ENCODE results near the gene TRAF3IP1. TPM values are rescaled to one million over a fixed set of nuclear protein-coding genes. Genes with fewer than 3 reads are reported as not detected.

Gene TRAF3IP1
- total and polyA plus RNA-seq, 4 donors = 4.0 to 9.1 (median 4.6) TPM

DNA sequence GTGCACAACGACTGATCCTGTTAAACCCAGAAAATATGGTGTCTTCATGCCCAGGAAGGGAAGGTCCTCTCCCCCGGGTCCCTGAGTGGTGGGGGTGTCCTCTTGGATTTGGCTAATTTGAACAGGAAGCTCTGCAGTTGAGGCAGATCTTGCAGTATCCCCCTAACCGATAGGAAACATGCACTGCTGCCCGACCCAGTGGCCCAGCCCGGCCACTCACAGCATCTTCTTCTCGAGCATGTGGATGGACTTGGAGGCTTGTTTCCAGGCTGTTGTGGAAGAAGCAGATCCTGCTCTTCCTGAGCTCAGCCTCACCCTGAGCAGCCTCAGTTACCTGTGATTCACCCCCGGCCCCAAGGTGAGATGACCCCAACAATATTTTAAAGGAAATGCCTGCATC, 60.0 kb downstream of the TRAF3IP1 start:
- Histone ChIP-seq H3K27ac (ENCODE audit: low read depth in 1 of 2, low read length in 2 of 2) (no peak overlapping the region), H3K4me1 (ENCODE audit: control insufficient read depth in 4 of 4, insufficient read depth in 4 of 4, low read length in 3 of 4) (peaks cover 0 to 5% (median 0%) of the 10 kb centered on the region in 4 donors), H3K9me3 (ENCODE audit: control insufficient read depth in 4 of 4, low read length in 3 of 4) (no peaks in the 10 kb centered on the region), H3K9ac (ENCODE audit: low read depth in 1 of 2, low read length in 2 of 2) (no peak overlapping the region), H3K4me3 (ENCODE audit: low read depth in 1 of 3, low read length in 3 of 3) (no peak overlapping the region), H3K36me3 (ENCODE audit: control insufficient read depth in 4 of 4, insufficient read depth in 3 of 4, low read depth in 1 of 4, low read length in 3 of 4) (peaks cover 0 to 2% (median under 1%) of the 10 kb centered on the region in 4 donors), H3K27me3 (ENCODE audit: control insufficient read depth in 4 of 4, insufficient read depth in 4 of 4, low read length in 3 of 4) (no peaks in the 10 kb centered on the region)
- no peak for DNase-seq (ENCODE audit: low spot score)
- TF ChIP-seq YY1 (IDR thresholded peaks at IDR 0.05) (no peak), SP1 (IDR thresholded peaks at IDR 0.05) (no peak), HNF4G (IDR thresholded peaks at IDR 0.05) (no peak), HNF4A (conservative IDR thresholded peaks at IDR 0.05) (no peak), NR2F2 (IDR thresholded peaks at IDR 0.05) (no peak), RAD21 (IDR thresholded peaks at IDR 0.05) (no peak), FOXA1 (IDR thresholded peaks at IDR 0.05) (no peak)
- TF ChIP-seq, protein P1, sequence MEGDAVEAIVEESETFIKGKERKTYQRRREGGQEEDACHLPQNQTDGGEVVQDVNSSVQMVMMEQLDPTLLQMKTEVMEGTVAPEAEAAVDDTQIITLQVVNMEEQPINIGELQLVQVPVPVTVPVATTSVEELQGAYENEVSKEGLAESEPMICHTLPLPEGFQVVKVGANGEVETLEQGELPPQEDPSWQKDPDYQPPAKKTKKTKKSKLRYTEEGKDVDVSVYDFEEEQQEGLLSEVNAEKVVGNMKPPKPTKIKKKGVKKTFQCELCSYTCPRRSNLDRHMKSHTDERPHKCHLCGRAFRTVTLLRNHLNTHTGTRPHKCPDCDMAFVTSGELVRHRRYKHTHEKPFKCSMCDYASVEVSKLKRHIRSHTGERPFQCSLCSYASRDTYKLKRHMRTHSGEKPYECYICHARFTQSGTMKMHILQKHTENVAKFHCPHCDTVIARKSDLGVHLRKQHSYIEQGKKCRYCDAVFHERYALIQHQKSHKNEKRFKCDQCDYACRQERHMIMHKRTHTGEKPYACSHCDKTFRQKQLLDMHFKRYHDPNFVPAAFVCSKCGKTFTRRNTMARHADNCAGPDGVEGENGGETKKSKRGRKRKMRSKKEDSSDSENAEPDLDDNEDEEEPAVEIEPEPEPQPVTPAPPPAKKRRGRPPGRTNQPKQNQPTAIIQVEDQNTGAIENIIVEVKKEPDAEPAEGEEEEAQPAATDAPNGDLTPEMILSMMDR (IDR thresholded peaks at IDR 0.05; ENCODE audit: low read depth, low read length, missing input control) = no peak
- TF ChIP-seq, protein P2, sequence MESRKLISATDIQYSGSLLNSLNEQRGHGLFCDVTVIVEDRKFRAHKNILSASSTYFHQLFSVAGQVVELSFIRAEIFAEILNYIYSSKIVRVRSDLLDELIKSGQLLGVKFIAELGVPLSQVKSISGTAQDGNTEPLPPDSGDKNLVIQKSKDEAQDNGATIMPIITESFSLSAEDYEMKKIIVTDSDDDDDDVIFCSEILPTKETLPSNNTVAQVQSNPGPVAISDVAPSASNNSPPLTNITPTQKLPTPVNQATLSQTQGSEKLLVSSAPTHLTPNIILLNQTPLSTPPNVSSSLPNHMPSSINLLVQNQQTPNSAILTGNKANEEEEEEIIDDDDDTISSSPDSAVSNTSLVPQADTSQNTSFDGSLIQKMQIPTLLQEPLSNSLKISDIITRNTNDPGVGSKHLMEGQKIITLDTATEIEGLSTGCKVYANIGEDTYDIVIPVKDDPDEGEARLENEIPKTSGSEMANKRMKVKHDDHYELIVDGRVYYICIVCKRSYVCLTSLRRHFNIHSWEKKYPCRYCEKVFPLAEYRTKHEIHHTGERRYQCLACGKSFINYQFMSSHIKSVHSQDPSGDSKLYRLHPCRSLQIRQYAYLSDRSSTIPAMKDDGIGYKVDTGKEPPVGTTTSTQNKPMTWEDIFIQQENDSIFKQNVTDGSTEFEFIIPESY (IDR thresholded peaks at IDR 0.05) = no peak
- TF ChIP-seq, protein P3, sequence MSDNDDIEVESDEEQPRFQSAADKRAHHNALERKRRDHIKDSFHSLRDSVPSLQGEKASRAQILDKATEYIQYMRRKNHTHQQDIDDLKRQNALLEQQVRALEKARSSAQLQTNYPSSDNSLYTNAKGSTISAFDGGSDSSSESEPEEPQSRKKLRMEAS (IDR thresholded peaks at IDR 0.05) = no peak
- 93% methylated on average over 7 of the region's 7 CpGs for WGBS

DNA sequence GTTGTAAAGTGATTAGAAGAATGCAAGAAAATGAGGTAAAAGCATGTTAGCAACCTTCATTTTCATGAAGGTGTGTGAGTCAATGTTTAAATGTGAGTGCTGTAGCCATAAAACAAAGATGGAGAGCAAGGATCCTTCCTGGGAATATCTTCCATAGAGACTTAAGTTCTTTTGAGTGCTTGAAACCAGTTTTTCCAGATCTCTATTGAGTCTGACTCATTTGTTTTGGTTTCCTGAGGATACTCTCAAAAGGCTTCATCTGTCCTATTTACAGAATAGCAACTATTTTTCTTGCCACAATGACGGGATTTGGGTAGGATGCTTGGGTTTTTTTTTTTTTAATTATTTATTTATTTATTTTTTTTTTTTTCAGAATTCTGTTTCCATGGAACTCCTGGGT, 60.5 kb downstream of the TRAF3IP1 start:
- no peak for DNase-seq (ENCODE audit: low spot score)
- H3K27ac ChIP-seq (ENCODE audit: low read depth in 1 of 2, low read length in 2 of 2) = no peak overlapping the region

DNA sequence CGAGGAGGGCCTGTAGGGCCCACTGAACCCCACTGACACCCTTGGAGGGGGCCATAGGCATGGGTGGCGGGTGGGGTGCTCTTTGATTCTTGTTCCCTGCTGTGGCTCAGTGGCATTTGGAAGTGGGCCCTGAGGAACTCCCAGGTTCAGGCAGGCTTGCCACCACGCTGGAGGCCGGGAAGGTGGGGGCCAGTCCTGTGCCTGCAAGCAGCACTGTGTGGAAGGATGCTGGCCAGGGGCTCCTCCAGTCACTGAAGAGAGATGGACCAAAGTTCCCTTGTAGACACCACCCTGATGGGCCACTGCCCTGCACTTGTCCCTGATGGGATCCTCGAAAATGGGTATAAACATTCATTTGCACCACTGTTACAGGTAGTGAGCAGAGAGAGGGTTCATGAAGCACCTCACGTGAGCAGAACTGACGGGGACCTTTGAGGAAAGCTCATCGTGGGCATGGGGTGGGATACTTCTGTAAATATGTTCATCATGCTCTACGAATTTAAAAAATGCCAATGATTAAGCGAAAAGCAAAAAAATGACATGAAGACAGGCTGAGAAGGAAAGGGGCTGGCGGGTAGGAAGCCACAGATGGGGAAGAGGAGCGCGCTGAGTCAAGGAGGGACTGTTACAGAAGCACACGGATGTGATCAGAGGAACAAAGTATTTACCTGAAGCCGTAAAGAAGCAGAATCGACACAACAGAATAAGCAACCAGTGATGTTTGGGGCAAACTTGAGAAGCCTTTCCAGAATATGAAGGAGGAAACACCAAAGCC, 61.2 kb downstream of the TRAF3IP1 start:
- no peak overlapping the region for H3K27ac ChIP-seq (ENCODE audit: low read depth in 1 of 2, low read length in 2 of 2)
- TF ChIP-seq GABPA (IDR thresholded peaks at IDR 0.05 in 1 of 2, conservative IDR thresholded peaks at IDR 0.05 in 1 of 2) (no peak), TAF1 (conservative IDR thresholded peaks at IDR 0.05) (no peak), FOXA1 (IDR thresholded peaks at IDR 0.05) (no peak), EGR1 (IDR thresholded peaks at IDR 0.05; ENCODE audit: low read depth in 2 of 2) (no peak), SP1 (IDR thresholded peaks at IDR 0.05) (no peak), HNF4G (IDR thresholded peaks at IDR 0.05) (no peak), HNF4A (conservative IDR thresholded peaks at IDR 0.05) (no peak)
- TF ChIP-seq, protein P4, sequence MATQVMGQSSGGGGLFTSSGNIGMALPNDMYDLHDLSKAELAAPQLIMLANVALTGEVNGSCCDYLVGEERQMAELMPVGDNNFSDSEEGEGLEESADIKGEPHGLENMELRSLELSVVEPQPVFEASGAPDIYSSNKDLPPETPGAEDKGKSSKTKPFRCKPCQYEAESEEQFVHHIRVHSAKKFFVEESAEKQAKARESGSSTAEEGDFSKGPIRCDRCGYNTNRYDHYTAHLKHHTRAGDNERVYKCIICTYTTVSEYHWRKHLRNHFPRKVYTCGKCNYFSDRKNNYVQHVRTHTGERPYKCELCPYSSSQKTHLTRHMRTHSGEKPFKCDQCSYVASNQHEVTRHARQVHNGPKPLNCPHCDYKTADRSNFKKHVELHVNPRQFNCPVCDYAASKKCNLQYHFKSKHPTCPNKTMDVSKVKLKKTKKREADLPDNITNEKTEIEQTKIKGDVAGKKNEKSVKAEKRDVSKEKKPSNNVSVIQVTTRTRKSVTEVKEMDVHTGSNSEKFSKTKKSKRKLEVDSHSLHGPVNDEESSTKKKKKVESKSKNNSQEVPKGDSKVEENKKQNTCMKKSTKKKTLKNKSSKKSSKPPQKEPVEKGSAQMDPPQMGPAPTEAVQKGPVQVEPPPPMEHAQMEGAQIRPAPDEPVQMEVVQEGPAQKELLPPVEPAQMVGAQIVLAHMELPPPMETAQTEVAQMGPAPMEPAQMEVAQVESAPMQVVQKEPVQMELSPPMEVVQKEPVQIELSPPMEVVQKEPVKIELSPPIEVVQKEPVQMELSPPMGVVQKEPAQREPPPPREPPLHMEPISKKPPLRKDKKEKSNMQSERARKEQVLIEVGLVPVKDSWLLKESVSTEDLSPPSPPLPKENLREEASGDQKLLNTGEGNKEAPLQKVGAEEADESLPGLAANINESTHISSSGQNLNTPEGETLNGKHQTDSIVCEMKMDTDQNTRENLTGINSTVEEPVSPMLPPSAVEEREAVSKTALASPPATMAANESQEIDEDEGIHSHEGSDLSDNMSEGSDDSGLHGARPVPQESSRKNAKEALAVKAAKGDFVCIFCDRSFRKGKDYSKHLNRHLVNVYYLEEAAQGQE (IDR thresholded peaks at IDR 0.05) = no peak
- TF ChIP-seq, protein P3 (IDR thresholded peaks at IDR 0.05) = no peak
- TF ChIP-seq, protein P1 (IDR thresholded peaks at IDR 0.05; ENCODE audit: low read depth, low read length, missing input control) = no peak

More for the DNA sequence above, 60.5 kb downstream of the TRAF3IP1 start:
- TF ChIP-seq, protein P5, sequence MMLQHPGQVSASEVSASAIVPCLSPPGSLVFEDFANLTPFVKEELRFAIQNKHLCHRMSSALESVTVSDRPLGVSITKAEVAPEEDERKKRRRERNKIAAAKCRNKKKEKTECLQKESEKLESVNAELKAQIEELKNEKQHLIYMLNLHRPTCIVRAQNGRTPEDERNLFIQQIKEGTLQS (IDR thresholded peaks at IDR 0.05) = no peak
- 88% methylated on average over 1 of the region's 1 CpG for WGBS
- Histone ChIP-seq H3K9me3 (ENCODE audit: control insufficient read depth in 4 of 4, low read length in 3 of 4) (no peaks in the 10 kb centered on the region), H3K27me3 (ENCODE audit: control insufficient read depth in 4 of 4, insufficient read depth in 4 of 4, low read length in 3 of 4) (no peaks in the 10 kb centered on the region), H3K4me1 (ENCODE audit: control insufficient read depth in 4 of 4, insufficient read depth in 4 of 4, low read length in 3 of 4) (peaks cover 0 to 5% (median 0%) of the 10 kb centered on the region in 4 donors), H3K36me3 (ENCODE audit: control insufficient read depth in 4 of 4, insufficient read depth in 3 of 4, low read depth in 1 of 4, low read length in 3 of 4) (peaks cover 0 to 2% (median under 1%) of the 10 kb centered on the region in 4 donors), H3K4me3 (ENCODE audit: low read depth in 1 of 3, low read length in 3 of 3) (no peak overlapping the region), H3K9ac (ENCODE audit: low read depth in 1 of 2, low read length in 2 of 2) (no peak overlapping the region)

More for the DNA sequence above, 61.2 kb downstream of the TRAF3IP1 start:
- H3K36me3 ChIP-seq (ENCODE audit: control insufficient read depth in 4 of 4, insufficient read depth in 3 of 4, low read depth in 1 of 4, low read length in 3 of 4) = peaks cover 0 to 2% (median under 1%) of the 10 kb centered on the region in 4 donors
- peaks cover 0 to 5% (median 0%) of the 10 kb centered on the region in 4 donors for H3K4me1 ChIP-seq (ENCODE audit: control insufficient read depth in 4 of 4, insufficient read depth in 4 of 4, low read length in 3 of 4)
- H3K27me3 ChIP-seq (ENCODE audit: control insufficient read depth in 4 of 4, insufficient read depth in 4 of 4, low read length in 3 of 4) = no peaks in the 10 kb centered on the region
- H3K9ac ChIP-seq (ENCODE audit: low read depth in 1 of 2, low read length in 2 of 2) = no peak overlapping the region
- DNase-seq (ENCODE audit: low spot score) = no peak
- H3K9me3 ChIP-seq (ENCODE audit: control insufficient read depth in 4 of 4, low read length in 3 of 4) = no peaks in the 10 kb centered on the region
- WGBS = 91% methylated on average over 16 of the region's 16 CpGs
- no peak overlapping the region for H3K4me3 ChIP-seq (ENCODE audit: low read depth in 1 of 3, low read length in 3 of 3)

All from liver (tissue), 9 donors.